Adrenal gland (tissue), 5 donors: ENCODE measurements around the gene VWF.

Source experiments
- CTCF ChIP-seq, 6 experiments: fragments of 450-650 bp in 4 of 6; fragments of 200-600 bp in 2 of 6; sonication (generic) in 1 of 6; IDR thresholded peaks; 1 replicate in 5 of 6; 2 replicates in 1 of 6; pipeline versions ENCODE4 v1.5.1 to v1.8.0; 2016 to 2021; ENCODE audit warnings: antibody characterized with exemption in 6 of 6, mild to moderate bottlenecking in 2 of 6, moderate library complexity in 1 of 6
- POLR2A ChIP-seq, 2 donors: fragments of 450-650 bp; IDR thresholded peaks; one replicate each; pipeline ENCODE4 v1.6.1; 2017; ENCODE audit warnings: antibody characterized with exemption in 2 of 2, mild to moderate bottlenecking in 2 of 2, moderate library complexity in 1 of 2
- donor health status: DM: no; HTN: no; CAD: no.

GRCh38 chr12:5907807-5908206 is 216.7 kb downstream of the VWF start:
- TF ChIP-seq CTCF (IDR thresholded peaks at IDR 0.05): no peak
- TF ChIP-seq POLR2A (IDR thresholded peaks at IDR 0.05): no peak
